GM18519 (cell line): ENCODE results near the gene ABR.
"Not testable (repeated sequence)": the region's sequence is repeated elsewhere in the genome, so short reads cannot be mapped to it uniquely, and the experiment has no call there.

Experiments used
- ATAC-seq: cut with Tn5 transposase; IDR thresholded peaks from one replicate; pipeline ENCODE4 v1.9.1; 2021; ENCODE audit warnings: mild to moderate bottlenecking, moderate library complexity; ENCODE audit not compliant: unreplicated experiment, low FRiP score

Gene ABR

DNA sequence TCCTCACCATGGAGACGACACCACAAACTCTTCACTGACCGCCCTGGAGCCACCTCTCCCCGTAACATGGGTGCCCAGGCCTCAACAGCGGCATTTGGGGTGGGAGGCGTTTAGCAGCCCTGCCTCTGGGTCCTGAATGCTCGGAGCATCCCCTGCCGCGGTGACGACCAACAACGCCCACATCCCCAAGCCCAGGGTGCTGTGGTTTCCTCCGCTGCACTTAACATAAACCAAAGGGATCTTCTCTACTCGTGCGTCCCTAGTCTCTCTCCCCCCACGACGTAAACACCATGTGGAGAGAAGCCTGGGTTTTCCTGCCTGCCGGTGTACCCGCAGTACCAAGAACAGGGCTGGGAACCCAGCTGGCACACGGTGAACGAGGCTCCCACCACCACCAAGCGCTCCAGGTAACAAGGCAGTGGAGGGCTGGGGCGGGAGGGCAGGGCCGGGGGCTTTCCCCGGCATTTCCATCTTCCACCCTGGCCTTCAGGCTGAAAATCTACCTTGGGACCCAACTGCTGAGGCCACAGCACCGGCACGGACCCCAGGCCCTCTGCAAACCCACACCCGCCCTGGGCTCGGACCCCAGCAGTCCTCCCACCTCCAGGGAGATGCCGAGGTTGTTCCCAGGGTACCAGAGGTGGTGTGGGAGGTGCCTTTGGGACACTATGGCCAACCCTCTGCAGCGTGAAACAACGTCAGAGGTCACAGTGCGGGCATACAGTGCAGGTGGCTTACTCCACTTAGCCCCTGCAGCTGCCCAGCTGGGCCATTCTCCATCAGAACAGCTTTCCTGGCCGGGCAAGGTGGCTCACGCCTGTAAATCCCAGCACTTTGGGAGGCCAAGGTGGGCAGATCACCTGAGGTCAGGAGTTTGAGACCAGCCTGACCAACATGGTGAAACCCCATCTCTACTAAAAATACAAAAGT is 128.5 kb downstream of the ABR start:
- no peak for ATAC-seq

DNA sequence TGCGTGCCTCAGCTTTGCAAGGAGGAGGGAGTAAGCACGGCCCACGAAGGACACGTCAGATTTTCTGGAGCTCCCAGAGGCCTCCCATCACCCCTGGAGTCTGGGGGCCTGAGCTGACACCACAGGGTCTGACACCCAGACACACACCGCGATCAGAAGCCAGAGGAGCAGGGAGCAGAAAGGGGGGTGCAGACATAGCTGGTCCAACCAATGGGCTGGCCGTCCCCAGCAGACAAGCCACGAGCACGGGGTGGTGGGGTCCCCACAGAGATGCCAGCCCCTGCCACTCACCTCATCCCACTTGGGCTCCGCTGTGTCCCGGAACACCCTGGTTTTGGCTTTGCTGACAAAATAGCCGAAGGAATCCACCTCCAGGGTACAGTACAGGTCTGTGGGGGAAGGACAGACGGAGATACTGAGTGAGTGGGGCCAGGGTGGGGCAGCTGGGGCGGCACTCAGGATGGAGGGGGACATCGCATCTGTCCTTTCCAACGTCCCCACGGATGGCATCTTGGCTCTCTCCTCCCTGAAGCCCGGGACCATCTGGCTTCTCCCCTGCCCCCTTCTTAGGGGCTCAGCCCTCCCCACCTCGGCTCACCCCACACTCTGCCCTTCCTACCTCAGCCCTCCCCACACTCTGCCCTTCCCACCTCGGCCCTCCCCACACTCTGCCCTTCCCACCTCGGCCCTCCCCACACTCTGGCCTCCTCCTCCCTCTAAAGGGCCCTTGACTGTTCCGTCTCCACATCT is 129.4 kb downstream of the ABR start:
- no peak for ATAC-seq

DNA sequence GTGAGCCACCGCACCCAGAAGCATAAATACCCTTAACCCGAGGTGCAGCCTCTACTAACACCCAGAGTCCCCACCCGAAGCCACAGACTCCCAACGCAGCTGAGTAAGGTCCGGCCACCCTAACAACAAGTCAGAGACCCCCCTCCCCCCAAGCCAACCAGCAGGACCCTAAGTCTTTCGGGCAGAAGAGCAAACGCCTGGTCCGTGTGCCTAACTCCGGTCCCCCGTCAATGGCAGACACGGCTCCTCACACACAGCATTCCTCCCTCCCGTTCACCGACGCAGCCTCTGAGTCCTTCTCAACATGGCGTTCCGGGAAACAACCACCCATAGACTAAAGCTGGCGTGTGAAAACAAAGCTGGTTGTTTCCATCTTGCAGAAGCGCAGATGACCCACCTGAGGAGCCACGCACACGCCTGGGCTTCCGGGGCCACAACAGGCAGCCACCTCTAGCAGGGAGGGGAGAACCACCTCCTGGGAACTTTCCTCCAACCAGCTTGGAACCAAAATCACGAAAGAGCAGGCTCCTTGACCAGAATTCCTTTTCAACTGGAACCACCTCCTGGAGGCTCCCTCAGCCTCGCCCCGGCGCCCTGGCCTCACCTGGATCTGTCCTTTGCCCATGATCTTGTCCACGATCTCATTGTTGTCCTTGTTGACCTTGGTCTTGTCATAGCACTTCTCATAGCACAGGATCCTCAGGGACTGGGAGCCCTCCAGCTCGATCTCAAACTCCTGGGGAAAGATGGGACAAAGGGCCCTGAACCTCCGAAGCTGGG is 130.1 kb downstream of the ABR start:
- no peak for ATAC-seq

DNA sequence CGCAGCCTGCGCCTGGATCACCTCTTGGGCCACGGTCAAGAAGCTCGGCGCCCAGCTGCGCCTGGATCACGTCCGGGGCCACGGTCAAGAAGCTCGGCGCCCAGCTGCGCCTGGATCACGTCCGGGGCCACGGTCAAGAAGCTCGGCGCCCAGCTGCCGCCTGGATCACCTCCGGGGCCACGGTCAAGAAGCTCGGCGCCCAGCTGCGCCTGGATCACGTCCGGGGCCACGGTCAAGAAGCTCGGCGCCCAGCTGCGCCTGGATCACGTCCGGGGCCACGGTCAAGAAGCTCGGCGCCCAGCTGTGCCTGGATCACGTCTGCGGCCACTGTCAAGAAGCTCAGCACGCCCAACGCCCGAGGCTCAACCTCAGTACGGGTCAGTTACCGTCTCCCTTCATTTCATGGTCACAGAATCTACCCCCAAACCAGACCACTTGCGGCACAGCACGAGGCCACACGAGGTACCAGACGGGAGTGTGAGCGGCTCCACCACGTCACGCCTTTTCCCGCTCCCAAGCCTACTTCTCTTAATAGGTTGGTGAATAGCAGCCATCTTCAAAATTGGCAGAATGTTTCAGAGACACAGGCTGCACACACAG is 131.2 kb downstream of the ABR start:
- not testable (repeated sequence) for ATAC-seq

DNA sequence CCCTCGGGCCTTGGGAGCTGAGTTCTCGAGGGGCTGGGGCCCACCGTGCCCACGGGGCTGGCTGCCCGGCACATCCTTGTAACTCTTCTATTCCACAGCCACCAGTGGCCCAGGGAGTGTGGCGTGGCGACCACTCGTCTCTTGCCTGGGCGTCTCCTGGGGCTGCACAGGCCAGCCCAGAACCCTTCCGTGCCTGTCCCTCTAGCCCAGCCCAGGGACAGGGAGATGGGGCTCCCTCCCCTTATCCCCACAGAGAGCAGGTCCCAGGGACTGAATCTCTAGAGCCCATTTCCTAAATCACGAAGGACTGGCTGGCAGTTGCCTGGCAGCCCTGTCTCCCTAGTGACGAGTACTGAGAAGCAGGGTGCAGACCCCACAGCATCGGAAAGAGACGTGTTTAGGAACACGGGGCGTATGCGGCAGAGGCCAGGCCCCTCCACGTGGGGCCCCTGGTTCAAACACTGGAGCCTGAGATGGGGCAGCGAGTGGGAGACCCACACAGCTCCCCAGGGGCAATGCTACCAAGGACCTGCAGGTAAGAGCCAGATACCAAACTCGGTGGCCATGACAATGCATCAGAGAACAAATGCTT is 131.8 kb downstream of the ABR start:
- no peak for ATAC-seq

DNA sequence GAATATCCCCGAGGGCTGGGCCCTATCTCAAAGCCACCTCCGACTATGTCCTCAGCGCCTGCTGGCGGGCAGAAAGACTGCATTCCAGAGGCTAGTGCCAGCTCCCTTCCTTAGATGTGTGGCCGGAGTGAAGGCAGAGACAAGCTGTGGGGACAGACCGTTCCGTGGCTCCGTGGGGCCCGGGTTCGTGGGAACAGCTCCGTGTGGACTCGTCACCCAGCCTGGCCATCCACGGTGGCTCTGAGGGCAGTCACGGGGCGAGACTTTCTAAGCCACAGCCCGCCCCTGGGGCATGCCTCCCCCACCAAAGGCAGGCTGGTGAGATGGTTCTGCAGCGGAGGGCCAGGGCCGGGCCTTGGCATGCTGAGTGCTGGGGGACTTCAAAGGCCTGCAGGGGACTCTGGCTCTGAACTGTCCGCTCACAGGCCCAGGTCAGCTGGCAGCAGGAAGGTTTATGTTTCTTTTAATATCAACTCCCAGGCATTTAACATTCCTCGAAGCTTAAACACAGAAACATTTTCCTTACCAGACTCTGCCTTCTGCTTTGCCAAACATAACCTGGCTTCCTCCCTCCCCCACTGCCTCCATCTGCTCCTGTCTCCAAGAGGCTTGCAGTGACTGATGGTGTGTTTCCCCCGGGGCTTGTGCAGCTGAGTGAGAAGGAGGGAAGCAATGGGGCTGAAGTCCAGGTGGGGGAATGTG is 132.5 kb downstream of the ABR start:
- no peak for ATAC-seq

DNA sequence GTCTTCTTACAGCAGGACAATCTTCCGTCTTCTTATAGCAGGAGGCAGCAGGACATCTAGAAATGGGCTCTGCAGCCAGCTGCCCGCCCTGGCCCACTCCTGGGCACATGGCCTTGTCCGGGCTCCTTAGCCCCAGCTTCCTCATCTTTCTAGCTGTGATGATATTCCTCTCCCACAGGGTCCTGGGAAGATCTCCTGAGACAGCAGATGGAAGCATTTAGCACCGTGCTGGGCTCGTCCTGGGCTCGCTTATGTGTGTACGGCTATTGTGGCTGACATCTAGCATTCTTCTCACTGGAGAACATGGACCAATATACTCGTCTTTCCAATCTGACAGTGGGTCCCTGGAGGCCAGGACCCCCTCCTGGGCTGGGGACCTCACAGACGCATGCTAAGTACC is 134.3 kb downstream of the ABR start:
- ATAC-seq: no peak

DNA sequence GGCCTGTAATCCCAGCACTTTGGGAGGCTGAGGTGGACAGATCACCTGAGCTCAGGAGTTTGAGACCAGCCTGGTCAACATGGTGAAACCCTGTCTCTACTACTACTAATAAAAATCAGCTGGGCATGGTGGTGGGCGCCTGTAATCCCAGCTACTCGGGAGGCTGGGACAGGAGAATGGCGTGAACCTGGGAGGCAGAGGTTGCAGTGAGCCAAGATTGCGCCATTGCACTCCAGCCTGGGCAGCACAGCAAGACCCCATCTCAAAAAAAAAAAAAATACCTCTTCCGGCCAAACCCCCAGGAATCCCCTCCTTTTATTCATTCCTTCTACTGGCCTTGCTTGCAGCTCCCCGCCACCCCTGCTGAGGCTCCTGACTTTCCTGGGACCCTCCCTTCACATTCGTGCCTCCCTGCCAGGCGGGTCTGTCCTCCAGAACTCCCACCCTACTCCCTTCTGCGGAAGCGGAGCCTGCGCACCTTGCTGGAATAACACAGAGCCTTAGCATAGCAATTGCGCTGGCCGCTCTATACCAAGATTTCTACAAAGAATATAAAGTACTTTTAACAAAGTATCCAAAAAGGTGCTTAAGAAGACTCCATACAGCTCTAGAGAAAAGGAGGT is 135.3 kb downstream of the ABR start:
- not testable (repeated sequence) for ATAC-seq

DNA sequence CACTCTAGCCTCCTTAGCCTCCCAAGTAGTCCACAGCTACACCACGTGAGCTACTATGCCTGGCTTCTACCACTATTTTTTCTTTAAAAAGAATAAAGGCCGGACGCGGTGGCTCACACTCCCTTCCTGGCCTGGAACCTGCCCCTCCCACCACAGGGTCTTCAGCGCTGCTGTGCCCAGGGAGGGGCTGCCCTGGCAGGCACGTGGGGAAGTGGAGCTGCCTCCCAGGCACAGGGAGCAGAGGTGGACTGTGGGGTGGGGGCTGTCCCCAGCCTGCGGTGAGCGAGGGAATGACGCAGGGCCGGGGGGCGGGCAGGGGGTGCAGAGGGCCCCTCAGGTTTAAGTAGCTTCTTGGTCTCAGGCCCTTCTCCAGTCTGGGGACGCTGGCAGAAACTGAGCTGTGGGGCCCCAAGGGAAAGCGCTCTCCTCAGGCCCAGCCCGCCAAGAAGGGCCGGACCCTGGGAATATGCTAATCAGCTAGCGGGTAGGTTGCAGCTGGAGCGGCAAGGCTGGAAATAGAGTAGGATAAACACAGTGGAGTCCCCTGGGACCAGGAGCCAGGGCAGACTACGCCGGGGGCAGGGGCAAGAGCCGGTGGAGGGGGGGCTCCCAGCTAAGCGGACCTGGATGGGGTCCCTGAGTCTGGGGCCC is 136.1 kb downstream of the ABR start:
- no peak for ATAC-seq

DNA sequence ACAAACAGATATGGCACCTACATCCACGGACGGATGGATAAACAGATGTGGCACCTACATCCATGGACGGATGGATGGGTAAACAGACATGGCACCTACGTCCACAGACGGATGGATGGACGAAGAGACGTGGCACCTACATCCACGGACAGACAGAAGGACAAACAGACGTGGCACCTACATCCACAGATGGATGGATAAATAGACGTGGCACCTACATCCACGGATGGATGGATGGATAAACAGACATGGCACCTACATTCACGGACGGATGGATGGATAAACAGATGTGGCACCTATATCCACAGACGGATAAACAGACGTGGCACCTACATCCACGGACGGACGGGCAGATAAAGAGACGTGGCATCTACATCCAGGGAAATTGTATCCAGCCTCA is 137.3 kb downstream of the ABR start:
- ATAC-seq: no peak

DNA sequence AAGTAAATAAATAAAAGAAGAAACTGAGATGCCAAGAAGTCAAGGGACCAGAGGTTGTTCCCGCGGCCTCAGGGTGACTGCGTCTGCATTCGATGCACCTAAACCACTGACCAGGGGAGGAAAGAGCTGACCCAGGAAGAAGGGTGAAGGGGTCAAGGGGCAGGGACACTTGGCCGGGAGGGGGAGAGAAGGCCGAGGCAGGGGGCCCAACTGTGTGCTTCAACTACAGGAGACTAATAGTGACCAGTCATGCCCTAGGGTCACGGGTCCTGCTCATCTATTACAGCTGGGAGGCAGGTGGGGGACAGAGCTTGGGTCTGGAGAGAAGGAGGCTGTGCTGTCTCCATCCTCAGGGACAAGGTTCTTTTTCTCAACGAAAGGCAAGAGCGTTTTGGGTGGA is 138.0 kb downstream of the ABR start:
- no peak for ATAC-seq

DNA sequence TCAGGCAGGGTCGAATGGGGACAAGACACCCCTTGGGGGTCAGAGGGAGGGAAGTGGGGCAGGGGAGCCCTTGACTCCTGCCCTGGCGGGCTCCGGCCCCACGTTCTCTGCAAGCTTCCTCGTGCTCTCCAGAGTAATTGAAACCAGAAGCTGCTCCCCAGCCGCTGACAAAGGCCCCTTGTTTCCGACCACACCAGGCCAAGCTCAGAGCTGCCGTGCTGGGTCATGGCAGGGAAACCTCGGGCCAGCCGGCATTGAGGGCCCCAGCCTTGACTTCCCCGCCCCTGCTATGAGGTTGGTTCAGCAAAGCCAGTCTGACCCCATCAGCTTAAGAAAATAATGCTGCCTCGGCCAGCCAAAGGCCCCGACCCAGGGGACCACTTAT is 139.6 kb downstream of the ABR start:
- ATAC-seq: no peak

DNA sequence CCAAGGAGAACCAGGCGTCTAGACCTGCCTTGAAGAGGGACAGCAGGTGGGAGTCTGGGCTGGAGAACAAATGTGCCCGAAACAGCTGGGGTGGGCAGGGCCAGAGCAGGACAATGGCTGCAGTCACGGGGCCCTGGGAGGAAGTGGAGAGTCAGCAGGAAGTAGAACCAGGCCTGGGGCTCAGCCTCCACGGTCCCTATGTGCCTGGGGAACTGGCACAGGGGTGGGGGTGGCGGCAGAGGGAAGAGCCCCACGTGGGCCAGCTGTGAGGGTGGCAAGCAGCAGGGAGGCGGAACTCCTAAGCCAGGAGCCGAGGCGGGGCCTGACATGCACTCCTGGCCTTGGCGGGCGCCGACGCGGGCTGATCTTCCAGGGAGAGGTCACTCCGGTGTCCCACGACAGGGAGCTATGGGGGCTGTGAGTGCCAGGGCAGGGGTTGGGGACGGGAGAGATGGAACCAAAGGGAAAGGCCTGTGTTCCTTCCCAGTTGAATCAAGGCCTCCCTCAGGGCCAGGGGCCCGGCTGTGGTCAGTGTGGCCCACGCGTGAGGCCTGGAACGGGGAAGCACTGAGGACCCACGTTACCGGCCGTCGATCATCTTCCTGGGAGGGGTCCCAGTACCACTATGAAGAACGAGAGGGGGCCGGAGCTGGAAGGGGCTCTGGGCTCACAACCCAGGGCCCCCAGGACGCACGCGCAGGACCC is 140.1 kb downstream of the ABR start:
- ATAC-seq: no peak

DNA sequence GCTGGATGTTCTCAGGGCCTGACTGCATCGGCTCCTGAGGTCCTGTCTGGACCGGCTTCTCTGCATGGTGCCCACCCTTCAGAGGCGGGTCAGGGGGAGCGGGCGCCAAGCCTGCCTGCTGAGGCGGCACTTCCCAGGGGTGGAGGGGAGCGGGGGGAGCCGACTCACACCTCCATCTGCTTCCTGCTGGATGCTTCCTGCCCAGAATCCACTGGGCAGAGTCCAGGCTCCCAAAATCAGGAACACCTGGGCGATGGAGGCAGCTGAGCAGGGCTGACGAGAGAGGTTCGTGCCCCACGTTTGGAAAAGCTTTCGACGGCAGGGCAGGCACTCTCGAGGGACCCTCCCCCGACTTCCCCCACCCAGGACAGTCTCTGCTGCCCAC is 140.7 kb downstream of the ABR start:
- no peak for ATAC-seq

DNA sequence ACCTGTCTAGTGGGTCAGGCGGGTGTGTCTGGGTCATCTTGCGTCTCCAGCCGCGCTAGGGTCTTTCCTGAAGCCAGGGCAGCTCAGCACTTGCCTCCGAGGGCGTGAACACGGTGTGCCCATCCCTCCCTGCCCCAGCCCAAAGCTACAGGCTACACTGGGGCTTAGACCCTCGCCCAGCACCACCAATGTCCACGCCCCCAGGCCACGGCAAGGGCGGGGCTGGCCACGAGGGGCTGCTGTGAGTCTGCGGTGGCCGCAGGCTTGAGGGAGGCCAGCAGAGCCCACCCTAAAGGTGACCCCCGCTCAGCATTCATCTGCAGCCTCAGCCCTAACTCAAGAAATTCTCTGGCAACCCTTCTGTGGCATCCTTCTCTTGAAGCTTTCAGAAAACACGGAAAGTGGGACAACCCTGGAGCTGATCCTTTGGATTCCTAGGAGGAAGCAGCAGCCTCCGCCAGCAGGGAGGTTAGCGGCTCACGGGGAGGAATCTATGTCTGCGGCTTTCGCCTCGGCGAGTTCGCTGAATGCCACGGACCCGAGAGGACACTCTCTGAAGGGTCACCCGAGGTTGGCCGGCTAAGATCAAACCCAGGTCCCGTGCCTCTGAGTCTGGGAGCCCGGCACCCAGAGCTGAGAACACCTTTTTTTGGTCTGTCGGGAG is 141.2 kb downstream of the ABR start:
- no peak for ATAC-seq

DNA sequence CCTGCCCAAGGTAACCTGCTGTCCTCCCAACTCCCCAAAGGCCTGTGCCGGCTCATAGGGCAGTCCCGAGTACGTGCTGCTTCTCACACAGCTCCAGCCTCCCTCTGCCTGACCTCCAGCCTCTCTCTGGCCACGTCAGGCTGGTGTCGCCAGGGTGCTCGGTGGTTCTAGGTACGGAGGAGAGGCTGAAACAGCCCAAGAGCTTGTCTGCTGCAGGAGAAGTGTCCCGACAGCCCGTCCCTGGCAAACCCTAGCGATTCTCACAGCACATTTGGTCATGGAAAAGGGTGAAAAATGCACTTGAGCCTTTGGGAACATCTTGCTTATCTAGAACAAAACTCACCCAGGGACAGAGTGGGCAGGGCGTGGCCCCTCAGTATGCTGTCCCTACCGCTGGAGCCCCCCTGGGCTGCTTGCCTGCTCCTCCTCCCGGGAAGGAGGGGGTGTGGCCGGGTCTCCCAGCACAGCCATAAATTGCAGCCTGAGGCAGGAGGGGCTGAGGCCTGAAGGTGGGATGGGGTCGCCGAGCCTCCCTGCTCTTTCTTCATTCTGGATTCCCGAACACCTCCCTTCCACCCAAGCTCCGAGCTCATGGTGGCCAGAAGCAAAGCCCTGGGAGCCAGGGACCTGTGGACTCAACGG is 142.4 kb downstream of the ABR start:
- no peak for ATAC-seq

DNA sequence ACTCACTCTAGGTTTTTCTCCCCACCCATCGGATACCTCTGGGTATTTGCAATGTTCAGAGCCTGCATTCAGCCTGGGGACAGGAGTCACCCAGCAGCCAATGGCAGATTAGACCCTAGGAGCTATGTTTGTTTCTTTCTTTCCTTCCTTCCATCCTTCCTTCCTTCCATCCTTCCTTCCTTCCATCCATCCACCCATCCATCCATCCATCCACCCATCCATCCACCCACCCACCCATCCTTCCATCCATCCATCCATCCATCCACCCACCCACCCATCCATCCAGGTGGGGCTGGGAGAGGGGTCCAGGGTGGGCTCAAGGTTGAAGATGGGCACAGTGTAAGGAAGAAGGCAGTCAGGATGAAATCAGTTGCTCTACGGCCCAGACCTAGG is 142.9 kb downstream of the ABR start:
- ATAC-seq: no peak
